Right lung (tissue), 10 donors: ENCODE data around the gene SCAMP2. TPM values are rescaled to one million over a fixed set of nuclear protein-coding genes. Genes with fewer than 3 reads are reported as not detected.
"Not testable (repeated sequence)": the region's sequence is repeated elsewhere in the genome, so short reads cannot be mapped to it uniquely, and the experiment has no call there.

Source experiments
- DNase-seq, 2 donors: peaks; one replicate each; pipeline ENCODE4 v3.0.0-alpha.2; 2013
- long read RNA-seq, 8 donors: transcript quantifications; one replicate each; lab custom pipeline, GENCODE V29; 2026
- polyA plus RNA-seq, 5 donors: library from polyadenylated mRNA; unstranded; fragments of 120-200 nt; gene quantifications; one replicate each; pipeline versions ENCODE4 v1.2.1 to v1.2.3, GENCODE V29; 2013; ENCODE audit warnings: inconsistent platforms in 1 of 5, low replicate concordance in 1 of 5; ENCODE audit not compliant: insufficient read length in 5 of 5, insufficient read depth in 1 of 5

SCAMP2 gene
- 10 to 100 TPM; 41.9 to 64.1 (median 48.2) TPM for polyA plus RNA-seq
- long read RNA-seq, donor 1, transcript SCAMP2-201 (9 exons, 2,453 nt): major isoform, 33 of 38 reads
- long read RNA-seq, donor 1, partial matches to known transcripts: 0 of 38 reads
- long read RNA-seq, donor 1, other reads (novel, unspliced or antisense): 0 of 38 reads
- long read RNA-seq, donor 2, transcript SCAMP2-201 (9 exons, 2,453 nt): major isoform, 7 of 7 reads
- long read RNA-seq, donor 2, partial matches to known transcripts: 0 of 7 reads
- long read RNA-seq, donor 2, other reads (novel, unspliced or antisense): 0 of 7 reads
- long read RNA-seq, donor 3, transcript SCAMP2-201 (9 exons, 2,453 nt): major isoform, 21 of 33 reads
- long read RNA-seq, donor 3, partial matches to known transcripts: 10 of 33 reads
- long read RNA-seq, donor 3, other reads (novel, unspliced or antisense): 0 of 33 reads
- long read RNA-seq, donor 4, transcript SCAMP2-201 (9 exons, 2,453 nt): major isoform, 13 of 16 reads
- long read RNA-seq, donor 4, partial matches to known transcripts: 0 of 16 reads
- long read RNA-seq, donor 4, other reads (novel, unspliced or antisense): 0 of 16 reads
- long read RNA-seq, donor 5, transcript SCAMP2-201 (9 exons, 2,453 nt): major isoform, 22 of 33 reads
- long read RNA-seq, donor 5, partial matches to known transcripts: 9 of 33 reads
- long read RNA-seq, donor 5, other reads (novel, unspliced or antisense): 0 of 33 reads
- long read RNA-seq, donor 6, transcript SCAMP2-201 (9 exons, 2,453 nt): major isoform, 32 of 32 reads
- long read RNA-seq, donor 6, partial matches to known transcripts: 0 of 32 reads
- long read RNA-seq, donor 6, other reads (novel, unspliced or antisense): 0 of 32 reads
- long read RNA-seq, donor 7, transcript SCAMP2-201 (9 exons, 2,453 nt): major isoform, 20 of 32 reads
- long read RNA-seq, donor 7, partial matches to known transcripts: 12 of 32 reads
- long read RNA-seq, donor 7, other reads (novel, unspliced or antisense): 0 of 32 reads
- long read RNA-seq, donor 8, transcript SCAMP2-201 (9 exons, 2,453 nt): major isoform, 10 of 11 reads
- long read RNA-seq, donor 8, partial matches to known transcripts: 0 of 11 reads
- long read RNA-seq, donor 8, other reads (novel, unspliced or antisense): 0 of 11 reads

GRCh38 chr15:74873036-74873755, at the start of gene SCAMP2:
Gene SCAMP2, minus strand, starts transcription at chr15:74873365. Its CDS starts 110 bp downstream, at chr15:74873255.
- peak; percentile 93 to 94 for DNase-seq

- DNase-seq: no peak
Measured at GRCh38 chr15:74920456-74920855, 47.3 kb upstream of the SCAMP2 start.

DNA sequence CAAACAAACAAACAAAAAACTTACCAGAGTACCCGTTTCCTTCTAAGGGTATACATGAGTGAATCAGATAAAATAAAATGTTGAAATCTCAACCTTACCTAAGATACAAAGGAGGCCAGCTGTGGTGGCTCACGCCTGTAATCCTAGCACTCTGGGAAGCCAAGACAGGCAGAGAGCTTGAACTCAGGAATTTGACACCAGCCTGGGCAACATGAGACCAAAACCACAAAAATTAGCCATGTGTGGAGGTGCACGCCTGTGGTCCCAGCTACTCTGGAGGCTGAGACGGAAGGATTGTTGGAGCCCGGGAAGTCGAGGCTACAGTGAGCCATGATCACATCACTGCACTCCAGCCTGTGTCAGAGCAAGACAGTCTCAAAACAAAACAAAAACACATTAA, 44.5 kb upstream of the SCAMP2 start:
- no peak for DNase-seq

DNA sequence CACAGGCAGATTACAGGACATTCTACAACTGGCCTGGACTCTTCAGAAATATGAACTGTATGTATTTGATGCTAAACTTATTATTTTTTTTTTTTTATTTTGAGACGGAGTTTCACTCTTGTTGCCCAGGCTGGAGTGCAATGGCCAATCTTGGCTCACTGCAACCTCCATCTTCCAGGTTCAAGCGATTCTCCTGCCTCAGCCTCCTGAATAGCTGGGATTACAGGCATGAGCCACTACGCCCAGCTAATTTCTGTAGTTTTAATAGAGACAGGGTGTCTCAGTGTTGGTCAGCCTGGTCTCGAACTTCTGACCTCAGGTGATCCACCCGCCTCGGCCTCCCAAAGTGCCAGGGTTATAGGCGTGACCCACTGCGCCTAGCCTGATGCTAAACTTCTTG, 40.6 kb upstream of the SCAMP2 start:
- not testable (repeated sequence) for DNase-seq

- DNase-seq: no peak
Measured at GRCh38 chr15:74913041-74913440, 39.9 kb upstream of the SCAMP2 start.

- no peak for DNase-seq
Measured at GRCh38 chr15:74908635-74909034, 35.5 kb upstream of the SCAMP2 start.

- DNase-seq: no peak
Measured at GRCh38 chr15:74907163-74907870, 34.2 kb upstream of the SCAMP2 start.

GRCh38 chr15:74906450-74907162, 33.4 kb upstream of the SCAMP2 start, which contains the start of gene FAM219B:
Gene FAM219B, minus strand, starts transcription at chr15:74906851. Its CDS starts 51 bp downstream, at chr15:74906800.
- peak; percentile 84 for DNase-seq

GRCh38 chr15:74906067-74906449, 32.9 kb upstream of the SCAMP2 start:
- DNase-seq: peak in 1 of 2 donors; percentile 31

DNA sequence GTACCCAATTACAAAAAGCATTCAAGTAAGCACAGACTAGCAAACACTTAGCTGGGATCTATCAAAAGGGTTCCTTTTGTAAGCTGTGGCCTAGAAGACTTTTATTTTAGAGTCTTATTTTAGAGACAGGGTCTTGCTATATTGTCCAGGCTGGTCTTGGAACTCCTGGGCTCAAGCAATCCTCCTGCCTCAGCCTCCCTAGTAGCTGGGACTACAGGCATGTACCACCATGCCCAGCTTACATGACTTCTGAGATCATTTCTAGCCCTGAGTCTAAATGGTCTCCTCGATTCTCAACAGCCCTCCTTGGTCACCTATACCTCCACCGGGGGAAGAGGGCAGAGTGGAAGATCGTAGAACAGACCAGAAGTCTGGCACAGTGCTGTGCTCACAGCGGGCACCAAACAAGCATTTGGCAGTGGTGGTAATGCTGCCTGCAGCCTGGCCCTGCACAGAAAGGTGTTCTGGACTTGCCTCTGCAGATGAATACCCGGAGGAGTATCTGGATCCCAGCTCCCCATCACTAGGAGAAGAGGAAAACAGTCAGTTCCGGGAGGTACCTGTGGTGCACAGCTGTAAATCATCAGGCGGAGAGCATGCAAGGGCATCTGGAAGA, 31.1 kb upstream of the SCAMP2 start:
- no peak for DNase-seq

DNA sequence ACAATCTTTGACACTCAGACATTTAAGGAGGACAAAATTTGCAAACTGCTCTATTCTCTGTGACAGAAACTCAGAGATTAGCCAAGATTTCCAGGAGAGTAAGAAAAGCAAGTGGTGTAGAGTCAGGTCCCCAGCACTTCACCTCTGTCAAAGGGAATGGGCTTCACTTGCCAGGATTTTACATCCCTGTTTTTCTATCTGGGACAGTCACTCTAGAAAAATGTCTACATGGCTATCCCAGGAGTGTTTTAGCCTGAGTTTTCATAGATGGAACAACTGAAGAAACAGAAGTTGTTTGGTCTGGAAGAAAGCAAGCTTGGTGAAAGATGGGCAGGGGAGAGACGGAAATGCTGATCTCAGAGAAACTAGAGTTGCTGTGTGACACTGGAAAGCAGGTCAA, 30.5 kb upstream of the SCAMP2 start:
- DNase-seq: no peak

DNA sequence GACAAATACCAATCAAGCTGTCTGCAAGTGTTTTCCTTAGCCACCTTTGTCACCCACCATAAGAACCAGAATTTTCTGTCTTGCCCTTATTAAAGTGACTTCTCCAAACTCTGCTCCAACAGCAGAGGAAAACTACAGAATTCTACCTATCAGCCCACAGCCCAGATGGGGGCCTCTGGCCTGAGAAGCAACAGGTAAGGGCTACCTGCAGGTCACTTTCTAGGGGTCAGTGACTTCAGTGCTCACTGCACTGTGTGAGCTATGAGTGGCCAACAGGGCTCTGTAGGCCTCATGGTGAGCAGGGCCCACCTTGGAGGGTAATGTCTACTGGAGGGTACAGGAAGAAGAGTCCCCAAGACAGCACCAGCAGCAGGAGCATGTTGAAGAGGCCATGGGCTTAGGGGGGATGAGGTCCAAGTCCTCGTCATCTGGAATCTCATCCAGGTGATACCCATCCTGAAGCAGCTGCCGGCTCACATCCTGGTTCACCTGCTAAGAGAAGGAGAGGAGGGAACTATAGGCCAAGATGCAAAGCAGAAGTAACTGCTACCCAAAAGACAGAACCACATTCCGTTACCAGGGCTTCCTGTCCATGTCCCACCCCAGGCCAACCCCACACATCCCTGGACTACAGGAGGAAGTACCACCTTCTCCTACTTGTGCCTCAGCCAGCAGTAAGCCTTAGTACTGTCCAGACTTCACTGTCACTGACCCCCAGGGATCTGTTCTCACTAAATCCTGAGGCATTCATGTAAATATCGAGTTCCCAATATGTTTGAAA, 29.3 kb upstream of the SCAMP2 start:
- DNase-seq: no peak

DNA sequence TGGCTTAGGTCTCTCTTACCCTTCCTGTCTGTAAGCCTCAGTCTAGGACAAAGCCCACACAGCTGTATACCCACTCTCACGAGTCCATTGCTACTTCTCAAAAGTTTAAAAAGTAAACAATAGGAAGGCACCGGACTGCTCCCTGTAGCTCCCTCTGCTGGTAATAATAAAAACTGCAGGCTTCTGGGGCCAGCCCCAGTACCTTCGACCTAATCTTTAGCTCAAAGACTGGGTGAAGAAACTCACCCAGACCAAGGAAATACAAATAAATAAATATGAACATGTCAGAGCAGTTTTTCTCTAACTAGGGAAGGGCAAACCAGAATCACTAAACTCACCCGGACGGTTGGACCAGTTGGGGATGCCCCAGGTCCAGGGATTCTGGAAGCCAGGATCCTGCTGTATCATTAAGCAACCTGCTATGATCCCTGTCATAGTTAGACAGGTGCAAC, 28.5 kb upstream of the SCAMP2 start:
- peak; percentile 29 to 59 for DNase-seq

DNA sequence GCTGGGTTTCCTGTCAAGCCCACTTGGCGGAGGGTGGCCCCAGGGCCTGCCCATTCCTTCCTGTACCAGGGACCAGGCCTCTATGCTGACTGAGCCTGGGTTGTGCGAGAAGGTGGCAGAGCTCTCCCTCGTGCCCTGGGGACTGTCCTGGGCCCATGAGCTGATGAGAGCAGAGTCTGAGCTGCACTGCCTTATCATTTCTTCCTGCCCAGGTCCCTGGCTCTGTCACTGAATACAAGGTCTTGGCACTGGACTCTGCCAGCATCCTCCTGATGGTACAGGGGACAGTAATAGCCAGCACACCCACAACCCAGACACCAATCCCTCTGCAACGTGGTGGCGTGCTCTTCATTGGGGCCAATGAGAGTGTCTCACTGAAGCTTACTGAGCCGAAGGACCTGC, 24.1 kb upstream of the SCAMP2 start:
- no peak for DNase-seq

GRCh38 chr15:74896316-74896715, 23.2 kb upstream of the SCAMP2 start:
- DNase-seq: no peak

DNA sequence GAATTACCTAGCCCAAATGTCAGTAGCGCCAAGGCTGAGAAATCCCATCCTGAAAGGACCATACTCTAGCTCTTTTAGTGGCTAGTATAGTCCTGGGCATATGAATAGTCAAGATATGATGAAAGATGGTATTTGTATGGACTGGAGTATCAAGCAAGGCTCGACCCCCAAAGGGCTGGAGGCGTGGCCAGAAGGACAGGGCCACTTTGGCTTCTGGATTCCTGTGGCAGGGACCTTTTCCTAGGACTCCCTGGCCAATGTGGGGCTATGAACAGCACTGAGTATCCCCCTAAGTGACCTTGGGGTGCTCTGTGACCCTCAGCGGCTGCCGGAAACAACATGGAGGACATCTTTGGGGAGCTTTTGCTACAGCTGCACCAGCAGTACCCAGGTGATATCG, 22.7 kb upstream of the SCAMP2 start:
- DNase-seq: no peak

DNA sequence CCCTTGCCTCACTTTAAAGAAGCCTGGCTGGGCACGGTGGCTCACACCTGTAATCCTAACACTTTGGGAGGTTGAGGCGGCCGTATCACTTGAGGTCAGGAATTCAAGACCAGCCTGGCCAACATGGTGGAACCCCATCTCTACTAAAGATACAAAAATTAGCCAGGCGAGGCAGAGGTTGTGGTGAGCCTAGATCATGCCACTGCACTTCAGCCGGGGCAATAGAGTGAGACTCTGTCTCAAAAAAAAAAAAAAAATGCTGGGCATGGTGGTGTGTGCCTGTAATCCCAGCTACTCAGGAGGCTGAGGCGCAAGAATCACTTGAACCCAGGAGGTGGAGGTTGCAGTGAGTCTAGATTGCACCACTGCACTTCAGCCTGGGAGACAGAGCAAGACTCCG, 21.2 kb upstream of the SCAMP2 start:
- not testable (repeated sequence) for DNase-seq

- DNase-seq: no peak
Measured at GRCh38 chr15:74893627-74894026, 20.5 kb upstream of the SCAMP2 start.

GRCh38 chr15:74892931-74893330, 19.8 kb upstream of the SCAMP2 start:
- no peak for DNase-seq
